ENCODE data around the gene C5orf63.

GRCh38 chr5:127031863-127032232 is 41.5 kb downstream of the C5orf63 start:
- TF ChIP-seq, protein P1, sequence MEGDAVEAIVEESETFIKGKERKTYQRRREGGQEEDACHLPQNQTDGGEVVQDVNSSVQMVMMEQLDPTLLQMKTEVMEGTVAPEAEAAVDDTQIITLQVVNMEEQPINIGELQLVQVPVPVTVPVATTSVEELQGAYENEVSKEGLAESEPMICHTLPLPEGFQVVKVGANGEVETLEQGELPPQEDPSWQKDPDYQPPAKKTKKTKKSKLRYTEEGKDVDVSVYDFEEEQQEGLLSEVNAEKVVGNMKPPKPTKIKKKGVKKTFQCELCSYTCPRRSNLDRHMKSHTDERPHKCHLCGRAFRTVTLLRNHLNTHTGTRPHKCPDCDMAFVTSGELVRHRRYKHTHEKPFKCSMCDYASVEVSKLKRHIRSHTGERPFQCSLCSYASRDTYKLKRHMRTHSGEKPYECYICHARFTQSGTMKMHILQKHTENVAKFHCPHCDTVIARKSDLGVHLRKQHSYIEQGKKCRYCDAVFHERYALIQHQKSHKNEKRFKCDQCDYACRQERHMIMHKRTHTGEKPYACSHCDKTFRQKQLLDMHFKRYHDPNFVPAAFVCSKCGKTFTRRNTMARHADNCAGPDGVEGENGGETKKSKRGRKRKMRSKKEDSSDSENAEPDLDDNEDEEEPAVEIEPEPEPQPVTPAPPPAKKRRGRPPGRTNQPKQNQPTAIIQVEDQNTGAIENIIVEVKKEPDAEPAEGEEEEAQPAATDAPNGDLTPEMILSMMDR (IDR thresholded peaks at IDR 0.05): no peak
- no peak for TF ChIP-seq EZH2 (IDR thresholded peaks at IDR 0.05)

All from neural progenitor cell (in vitro differentiated cells).